Measurements from ENCODE around the gene MSMP.

- TF ChIP-seq CTCF (IDR thresholded peaks at IDR 0.05) (no peak), EZH2 (IDR thresholded peaks at IDR 0.05; ENCODE audit: borderline replicate concordance, insufficient read depth, low read depth, low read length, poor library complexity, severe bottlenecking) (no peak)
These were observed 46.5 kb upstream of the MSMP start for GRCh38 chr9:35800530-35800929.
